Measurements from ENCODE around the gene TBRG1.

- no peak for TF ChIP-seq USF2 (IDR thresholded peaks at IDR 0.05; ENCODE audit: low read depth, low read length)
- TF ChIP-seq RAD21 (IDR thresholded peaks at IDR 0.05; ENCODE audit: low read length): no peak
- TF ChIP-seq CTCF (conservative IDR thresholded peaks at IDR 0.05; ENCODE audit: low read depth, low read length): no peak
- no peak for TF ChIP-seq RCOR1 (IDR thresholded peaks at IDR 0.05; ENCODE audit: insufficient replicate concordance, low read length)
- no peak for TF ChIP-seq POLR2A (IDR thresholded peaks at IDR 0.05; ENCODE audit: low read depth, low read length)
- no peak for TF ChIP-seq CHD1 (IDR thresholded peaks at IDR 0.05; ENCODE audit: low read depth, low read length)
- no peak for TF ChIP-seq RFX5 (IDR thresholded peaks at IDR 0.05; ENCODE audit: low read depth, low read length)
- TF ChIP-seq MXI1 (IDR thresholded peaks at IDR 0.05; ENCODE audit: borderline replicate concordance, low read depth, low read length): no peak
- no peak for TF ChIP-seq MAFK (IDR thresholded peaks at IDR 0.05; ENCODE audit: low read depth, low read length)
- no peak for TF ChIP-seq CEBPB (IDR thresholded peaks at IDR 0.05; ENCODE audit: low read depth, low read length)
Measured at GRCh38 chr11:124595302-124595701, 27.4 kb upstream of the TBRG1 start.
